HEK293 (cell line): ENCODE data around the gene HOXA4.
A peak's percentile ranks its signal among the peaks of the same experiment; 100 is the strongest.

Experiments used
- CTCF ChIA-PET: fragments of 350-600 bp; formaldehyde crosslinking; extraction: SDS; loops from one replicate; lab custom pipeline; 2021; ENCODE audit warnings: antibody characterized with exemption; lab: Yijun Ruan, JAX
- POLR2A ChIA-PET: fragments of 300-600 bp; formaldehyde crosslinking; extraction: SDS; loops from one replicate; lab custom pipeline; 2020; ENCODE audit warnings: antibody characterized with exemption, inconsistent platforms; lab: Yijun Ruan, JAX
- H3K27ac ChIP-seq: fragments of 200-500 bp; sonication (Bioruptor generic); 2 replicates; pipeline ENCODE4 v1.5.1; 2014; ENCODE audit warnings: low read depth, low read length, control low read depth, inconsistent platforms; ENCODE audit errors: extremely low read depth
- H3K36me3 ChIP-seq, 2 experiments: fragments of 200-500 bp in 1 of 2; sonication (Bioruptor generic) in 1 of 2; 1 replicate in 1 of 2; 2 replicates in 1 of 2; pipeline ENCODE4 v1.5.1; 2014 to 2017; ENCODE audit warnings: inconsistent platforms in 2 of 2, low read length in 2 of 2; ENCODE audit not compliant: control insufficient read depth in 2 of 2, insufficient read depth in 1 of 2
- H3K4me1 ChIP-seq: fragments of 200-500 bp; sonication (Bioruptor generic); 2 replicates; pipeline ENCODE4 v1.5.1; 2014; ENCODE audit warnings: mild to moderate bottlenecking, low read length, inconsistent platforms; ENCODE audit not compliant: control insufficient read depth, insufficient read depth
- H3K4me3 ChIP-seq: 2 replicates; pipeline ENCODE4 v1.5.1; 2011; ENCODE audit warnings: low read depth, mild to moderate bottlenecking, control low read depth, low read length, moderate library complexity
- H3K9me3 ChIP-seq: fragments of 200-500 bp; sonication (Bioruptor generic); 2 replicates; pipeline ENCODE4 v1.5.1; 2014; ENCODE audit warnings: low read depth, low read length, inconsistent platforms; ENCODE audit not compliant: control insufficient read depth, insufficient read depth
- IKZF3 ChIP-seq: fragments of 450-650 bp; IDR thresholded peaks from 2 replicates; pipeline ENCODE4 v1.5.0; 2018; ENCODE audit warnings: missing biosample characterization, mild to moderate bottlenecking, missing genetic modification characterization, moderate library complexity
- MZF1 ChIP-seq: fragments of 450-650 bp; formaldehyde crosslinking; IDR thresholded peaks from 2 replicates; pipeline ENCODE4 v1.5.1; 2017; ENCODE audit warnings: missing biosample characterization, missing genetic modification characterization, borderline replicate concordance
- PRDM1 ChIP-seq: fragments of 450-650 bp; formaldehyde crosslinking; IDR thresholded peaks from 2 replicates; pipeline ENCODE4; 2016; ENCODE audit warnings: missing biosample characterization, missing genetic modification characterization
- RBAK ChIP-seq: fragments of 450-650 bp; formaldehyde crosslinking; IDR thresholded peaks from 2 replicates; pipeline ENCODE4 v1.5.1; 2016; ENCODE audit warnings: missing biosample characterization, missing genetic modification characterization
- SCRT2 ChIP-seq: fragments of 450-650 bp; formaldehyde crosslinking; IDR thresholded peaks from 2 replicates; pipeline ENCODE4 v1.5.1; 2016; ENCODE audit warnings: missing biosample characterization, missing genetic modification characterization
- SP2 ChIP-seq: fragments of 450-650 bp; formaldehyde crosslinking; IDR thresholded peaks from 2 replicates; pipeline ENCODE4 v1.5.1; 2016; ENCODE audit warnings: missing biosample characterization, missing genetic modification characterization
- ZBTB1 ChIP-seq: fragments of 450-650 bp; formaldehyde crosslinking; IDR thresholded peaks from 2 replicates; pipeline ENCODE4 v1.5.1; 2016; ENCODE audit warnings: missing biosample characterization, missing genetic modification characterization
- ZBTB21 ChIP-seq: fragments of 450-650 bp; formaldehyde crosslinking; IDR thresholded peaks from 2 replicates; pipeline ENCODE4 v1.5.1; 2017; ENCODE audit warnings: missing biosample characterization, missing genetic modification characterization
- ZFP41 ChIP-seq: fragments of 450-650 bp; formaldehyde crosslinking; IDR thresholded peaks from 2 replicates; pipeline ENCODE4 v1.5.1; 2016; ENCODE audit warnings: missing biosample characterization, missing genetic modification characterization, borderline replicate concordance
- ZNF184 ChIP-seq: fragments of 450-650 bp; IDR thresholded peaks from 2 replicates; pipeline ENCODE4 v1.5.1; 2018; ENCODE audit warnings: missing biosample characterization, mild to moderate bottlenecking, missing genetic modification characterization
- ZNF202 ChIP-seq: fragments of 450-650 bp; formaldehyde crosslinking; IDR thresholded peaks from 2 replicates; pipeline ENCODE4 v1.5.1; 2016; ENCODE audit warnings: missing biosample characterization, missing genetic modification characterization, borderline replicate concordance
- ZNF341 ChIP-seq: fragments of 450-650 bp; formaldehyde crosslinking; IDR thresholded peaks from 2 replicates; pipeline ENCODE4; 2016; ENCODE audit warnings: low read depth, missing biosample characterization, missing genetic modification characterization
- ZNF354C ChIP-seq: fragments of 450-650 bp; formaldehyde crosslinking; IDR thresholded peaks from 2 replicates; pipeline ENCODE4 v1.5.1; 2016; ENCODE audit warnings: missing biosample characterization, missing genetic modification characterization, low read depth, borderline replicate concordance
- ZNF394 ChIP-seq: fragments of 450-650 bp; formaldehyde crosslinking; IDR thresholded peaks from 2 replicates; pipeline ENCODE4 v1.5.1; 2016; ENCODE audit warnings: missing biosample characterization, missing genetic modification characterization, mild to moderate bottlenecking, moderate library complexity, borderline replicate concordance
- ZNF404 ChIP-seq: fragments of 450-650 bp; formaldehyde crosslinking; IDR thresholded peaks from 2 replicates; pipeline ENCODE4 v1.5.1; 2017; ENCODE audit warnings: missing biosample characterization, missing genetic modification characterization
- ZNF521 ChIP-seq: fragments of 450-650 bp; formaldehyde crosslinking; IDR thresholded peaks from 2 replicates; pipeline ENCODE4 v1.5.1; 2017; ENCODE audit warnings: missing biosample characterization, mild to moderate bottlenecking, missing genetic modification characterization
- ZNF549 ChIP-seq: fragments of 450-650 bp; IDR thresholded peaks from 2 replicates; pipeline ENCODE4 v1.5.1; 2018; ENCODE audit warnings: missing biosample characterization, missing genetic modification characterization, mild to moderate bottlenecking, inconsistent platforms, moderate library complexity
- ZNF610 ChIP-seq: fragments of 450-650 bp; formaldehyde crosslinking; IDR thresholded peaks from 2 replicates; pipeline ENCODE4 v1.5.1; 2016; ENCODE audit warnings: missing biosample characterization, missing genetic modification characterization, borderline replicate concordance
- ZNF76 ChIP-seq: fragments of 450-650 bp; formaldehyde crosslinking; IDR thresholded peaks from 2 replicates; pipeline ENCODE4; 2016; ENCODE audit warnings: low read depth, missing biosample characterization, missing genetic modification characterization, borderline replicate concordance
- ZXDB ChIP-seq: fragments of 450-650 bp; formaldehyde crosslinking; IDR thresholded peaks from 2 replicates; pipeline ENCODE4 v1.5.1; 2016; ENCODE audit warnings: missing biosample characterization, missing genetic modification characterization
- TF ChIP-seq, protein P1 (sequence below): fragments of 450-650 bp; formaldehyde crosslinking; IDR thresholded peaks from 2 replicates; pipeline ENCODE4 v1.5.1; 2016; ENCODE audit warnings: missing biosample characterization, missing genetic modification characterization
- TF ChIP-seq, protein P2 (sequence below): fragments of 450-650 bp; formaldehyde crosslinking; conservative IDR thresholded peaks from 2 replicates; pipeline ENCODE4 v1.5.1; 2016; ENCODE audit warnings: low read depth, missing biosample characterization, missing genetic modification characterization
- TF ChIP-seq, protein P3 (sequence below): fragments of 450-650 bp; formaldehyde crosslinking; IDR thresholded peaks from 2 replicates; pipeline ENCODE4 v1.5.1; 2016; ENCODE audit warnings: missing biosample characterization, missing genetic modification characterization, borderline replicate concordance
- TF ChIP-seq, protein P4 (sequence below): fragments of 450-650 bp; formaldehyde crosslinking; IDR thresholded peaks from 2 replicates; pipeline ENCODE4 v1.5.1; 2016; ENCODE audit warnings: missing biosample characterization, missing genetic modification characterization, low read depth

HOXA4 gene

GRCh38 chr7:27179030-27179429, 48.5 kb upstream of the HOXA4 start:
- CTCF ChIA-PET = interaction anchor here (0.6 to 3.7 kb wide), 13 partner anchors 9 to 951 kb away, joined by 3 to 15 read pairs (median 4); no protein-coding TSS in a partner anchor
- peak; percentile 84 for TF ChIP-seq PRDM1 (tag by site-specific recombination)
- TF ChIP-seq, protein P1, sequence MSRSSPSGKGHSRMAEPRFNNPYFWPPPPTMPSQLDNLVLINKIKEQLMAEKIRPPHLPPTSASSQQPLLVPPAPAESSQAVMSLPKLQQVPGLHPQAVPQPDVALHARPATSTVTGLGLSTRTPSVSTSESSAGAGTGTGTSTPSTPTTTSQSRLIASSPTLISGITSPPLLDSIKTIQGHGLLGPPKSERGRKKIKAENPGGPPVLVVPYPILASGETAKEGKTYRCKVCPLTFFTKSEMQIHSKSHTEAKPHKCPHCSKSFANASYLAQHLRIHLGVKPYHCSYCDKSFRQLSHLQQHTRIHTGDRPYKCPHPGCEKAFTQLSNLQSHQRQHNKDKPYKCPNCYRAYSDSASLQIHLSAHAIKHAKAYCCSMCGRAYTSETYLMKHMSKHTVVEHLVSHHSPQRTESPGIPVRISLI = 0 out of 2 replicates have a peak, but pooled peaks have one; percentile 50
- no peak for TF ChIP-seq RBAK
- TF ChIP-seq ZNF76 (tag by site-specific recombination) = peak; percentile 70
- TF ChIP-seq ZNF341 (tag by site-specific recombination) = no peak
- no peak for TF ChIP-seq ZBTB21 (tag by site-specific recombination)
- Histone ChIP-seq H3K27ac (peak overlapping the region; percentile 99), H3K4me1 (peaks cover 37% of the 10 kb centered on the region), H3K4me3 (peak overlapping the region; percentile 76), H3K9me3 (no peaks in the 10 kb centered on the region), H3K36me3 (peaks cover 0 to 10% of the 10 kb centered on the region in 2 experiments; a peak in 2 of 3 replicates)
- POLR2A ChIA-PET = interaction anchor here (0.7 to 3.4 kb wide), 14 partner anchors 9 to 1317 kb away, joined by 4 to 62 read pairs (median 8); partner anchors contain the start of genes HOXA5, HOXA6, HOXA7 and HOXA9

DNA sequence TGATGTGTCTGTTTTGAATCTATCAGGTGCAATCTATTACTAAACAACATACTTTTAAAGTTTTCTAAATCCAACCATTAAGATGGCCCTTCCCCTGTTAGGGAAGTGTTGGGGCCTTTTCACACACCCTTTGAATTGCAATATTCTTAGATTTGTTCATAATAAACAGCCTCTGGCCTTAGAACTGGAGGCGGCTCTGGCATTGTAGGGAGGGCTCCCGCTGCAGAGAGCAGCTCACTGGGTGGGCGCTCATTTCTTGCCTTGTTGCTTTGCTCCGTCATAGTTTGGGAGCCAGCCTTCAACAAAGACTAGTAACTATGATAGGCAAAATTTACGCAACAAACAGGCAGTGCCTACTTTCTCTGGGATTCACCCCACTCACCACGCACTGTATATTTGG, 47.8 kb upstream of the HOXA4 start:
- ChIA-PET POLR2A (interaction anchor here (1.7 to 11.2 kb wide), 7 partner anchors 7 to 68 kb away, joined by 4 to 237 read pairs (median 11); partner anchors contain the start of genes HOXA11 and HOXA9), CTCF (interaction anchor here (1.3 to 3.7 kb wide), 6 partner anchors 8 to 17 kb away, joined by 3 to 15 read pairs (median 8); no protein-coding TSS in a partner anchor)
- H3K36me3 ChIP-seq = peaks cover 0 to 10% of the 10 kb centered on the region in 2 experiments; a peak in 2 of 3 replicates
- H3K4me3 ChIP-seq = peak overlapping the region; percentile 76
- H3K27ac ChIP-seq = peak overlapping the region; percentile 99
- H3K4me1 ChIP-seq = peaks cover 37% of the 10 kb centered on the region
- no peaks in the 10 kb centered on the region for H3K9me3 ChIP-seq
- no peak for TF ChIP-seq ZNF549 (tag by site-specific recombination)
- no peak for TF ChIP-seq ZBTB1
- no peak for TF ChIP-seq ZFP41 (tag by site-specific recombination)
- TF ChIP-seq, protein P2, sequence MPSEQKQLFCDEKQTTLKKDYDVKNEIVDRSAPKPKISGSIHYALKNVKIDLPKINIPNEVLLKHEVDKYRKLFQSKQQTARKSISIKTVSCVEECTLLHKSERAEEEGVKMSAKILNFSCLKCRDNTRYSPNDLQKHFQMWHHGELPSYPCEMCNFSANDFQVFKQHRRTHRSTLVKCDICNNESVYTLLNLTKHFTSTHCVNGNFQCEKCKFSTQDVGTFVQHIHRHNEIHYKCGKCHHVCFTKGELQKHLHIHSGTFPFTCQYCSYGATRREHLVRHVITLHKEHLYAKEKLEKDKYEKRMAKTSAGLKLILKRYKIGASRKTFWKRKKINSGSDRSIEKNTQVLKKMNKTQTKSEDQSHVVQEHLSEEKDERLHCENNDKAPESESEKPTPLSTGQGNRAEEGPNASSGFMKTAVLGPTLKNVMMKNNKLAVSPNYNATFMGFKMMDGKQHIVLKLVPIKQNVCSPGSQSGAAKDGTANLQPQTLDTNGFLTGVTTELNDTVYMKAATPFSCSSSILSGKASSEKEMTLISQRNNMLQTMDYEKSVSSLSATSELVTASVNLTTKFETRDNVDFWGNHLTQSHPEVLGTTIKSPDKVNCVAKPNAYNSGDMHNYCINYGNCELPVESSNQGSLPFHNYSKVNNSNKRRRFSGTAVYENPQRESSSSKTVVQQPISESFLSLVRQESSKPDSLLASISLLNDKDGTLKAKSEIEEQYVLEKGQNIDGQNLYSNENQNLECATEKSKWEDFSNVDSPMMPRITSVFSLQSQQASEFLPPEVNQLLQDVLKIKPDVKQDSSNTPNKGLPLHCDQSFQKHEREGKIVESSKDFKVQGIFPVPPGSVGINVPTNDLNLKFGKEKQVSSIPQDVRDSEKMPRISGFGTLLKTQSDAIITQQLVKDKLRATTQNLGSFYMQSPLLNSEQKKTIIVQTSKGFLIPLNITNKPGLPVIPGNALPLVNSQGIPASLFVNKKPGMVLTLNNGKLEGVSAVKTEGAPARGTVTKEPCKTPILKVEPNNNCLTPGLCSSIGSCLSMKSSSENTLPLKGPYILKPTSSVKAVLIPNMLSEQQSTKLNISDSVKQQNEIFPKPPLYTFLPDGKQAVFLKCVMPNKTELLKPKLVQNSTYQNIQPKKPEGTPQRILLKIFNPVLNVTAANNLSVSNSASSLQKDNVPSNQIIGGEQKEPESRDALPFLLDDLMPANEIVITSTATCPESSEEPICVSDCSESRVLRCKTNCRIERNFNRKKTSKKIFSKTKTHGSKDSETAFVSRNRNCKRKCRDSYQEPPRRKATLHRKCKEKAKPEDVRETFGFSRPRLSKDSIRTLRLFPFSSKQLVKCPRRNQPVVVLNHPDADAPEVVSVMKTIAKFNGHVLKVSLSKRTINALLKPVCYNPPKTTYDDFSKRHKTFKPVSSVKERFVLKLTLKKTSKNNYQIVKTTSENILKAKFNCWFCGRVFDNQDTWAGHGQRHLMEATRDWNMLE (tag by site-specific recombination) = no peak
- TF ChIP-seq ZNF394 = no peak
- TF ChIP-seq, protein P3, sequence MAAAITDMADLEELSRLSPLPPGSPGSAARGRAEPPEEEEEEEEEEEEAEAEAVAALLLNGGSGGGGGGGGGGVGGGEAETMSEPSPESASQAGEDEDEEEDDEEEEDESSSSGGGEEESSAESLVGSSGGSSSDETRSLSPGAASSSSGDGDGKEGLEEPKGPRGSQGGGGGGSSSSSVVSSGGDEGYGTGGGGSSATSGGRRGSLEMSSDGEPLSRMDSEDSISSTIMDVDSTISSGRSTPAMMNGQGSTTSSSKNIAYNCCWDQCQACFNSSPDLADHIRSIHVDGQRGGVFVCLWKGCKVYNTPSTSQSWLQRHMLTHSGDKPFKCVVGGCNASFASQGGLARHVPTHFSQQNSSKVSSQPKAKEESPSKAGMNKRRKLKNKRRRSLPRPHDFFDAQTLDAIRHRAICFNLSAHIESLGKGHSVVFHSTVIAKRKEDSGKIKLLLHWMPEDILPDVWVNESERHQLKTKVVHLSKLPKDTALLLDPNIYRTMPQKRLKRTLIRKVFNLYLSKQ (tag by site-specific recombination) = no peak
- no peak for TF ChIP-seq ZNF184
- no peak for TF ChIP-seq ZNF76 (tag by site-specific recombination)
- TF ChIP-seq ZNF202 (tag by site-specific recombination) = no peak
- no peak for TF ChIP-seq ZNF404 (tag by site-specific recombination)
- peak; percentile 40; the same call in 1 of the 2 replicates for TF ChIP-seq ZNF341 (tag by site-specific recombination)
- TF ChIP-seq ZNF610 (tag by site-specific recombination) = no peak
- no peak for TF ChIP-seq SP2 (tag by site-specific recombination)
- TF ChIP-seq ZNF354C (tag by site-specific recombination) = no peak
- TF ChIP-seq ZXDB (tag by site-specific recombination) = no peak
- TF ChIP-seq, protein P4, sequence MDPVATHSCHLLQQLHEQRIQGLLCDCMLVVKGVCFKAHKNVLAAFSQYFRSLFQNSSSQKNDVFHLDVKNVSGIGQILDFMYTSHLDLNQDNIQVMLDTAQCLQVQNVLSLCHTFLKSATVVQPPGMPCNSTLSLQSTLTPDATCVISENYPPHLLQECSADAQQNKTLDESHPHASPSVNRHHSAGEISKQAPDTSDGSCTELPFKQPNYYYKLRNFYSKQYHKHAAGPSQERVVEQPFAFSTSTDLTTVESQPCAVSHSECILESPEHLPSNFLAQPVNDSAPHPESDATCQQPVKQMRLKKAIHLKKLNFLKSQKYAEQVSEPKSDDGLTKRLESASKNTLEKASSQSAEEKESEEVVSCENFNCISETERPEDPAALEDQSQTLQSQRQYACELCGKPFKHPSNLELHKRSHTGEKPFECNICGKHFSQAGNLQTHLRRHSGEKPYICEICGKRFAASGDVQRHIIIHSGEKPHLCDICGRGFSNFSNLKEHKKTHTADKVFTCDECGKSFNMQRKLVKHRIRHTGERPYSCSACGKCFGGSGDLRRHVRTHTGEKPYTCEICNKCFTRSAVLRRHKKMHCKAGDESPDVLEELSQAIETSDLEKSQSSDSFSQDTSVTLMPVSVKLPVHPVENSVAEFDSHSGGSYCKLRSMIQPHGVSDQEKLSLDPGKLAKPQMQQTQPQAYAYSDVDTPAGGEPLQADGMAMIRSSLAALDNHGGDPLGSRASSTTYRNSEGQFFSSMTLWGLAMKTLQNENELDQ = no peak
- TF ChIP-seq MZF1 (tag by site-specific recombination) = no peak
- peak; percentile 62 for TF ChIP-seq SCRT2
- TF ChIP-seq IKZF3 (tag by site-specific recombination) = 0 out of 2 replicates have a peak, but pooled peaks have one; percentile 25
- no peak for TF ChIP-seq ZNF521 (tag by site-specific recombination)
